ENCODE data around the gene PIGB.
A peak's percentile ranks its signal among the peaks of the same experiment; 100 is the strongest.
"Not testable (repeated sequence)": the region's sequence is repeated elsewhere in the genome, so short reads cannot be mapped to it uniquely, and the experiment has no call there.

Gene PIGB

DNA sequence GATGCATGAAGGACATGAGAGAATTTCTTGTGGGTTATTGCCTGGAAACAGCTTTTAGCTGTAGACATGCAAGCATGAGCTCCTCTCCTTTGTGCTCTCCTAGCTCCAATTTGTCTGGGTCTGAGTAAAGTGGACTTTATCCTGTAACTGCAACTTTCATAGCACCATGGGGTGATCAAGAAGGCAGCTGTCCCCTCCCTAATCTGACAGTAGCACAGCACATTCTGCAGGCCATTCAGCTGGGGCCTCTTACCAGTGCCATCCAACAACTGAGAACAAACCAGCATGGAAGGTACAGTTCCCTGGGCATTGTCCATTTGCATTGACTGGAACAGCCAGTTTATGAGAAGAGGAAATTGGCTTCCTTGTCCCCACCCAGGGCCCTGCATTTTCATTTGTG, 21.7 kb upstream of the PIGB start:
- DNase-seq (ENCODE audit: low read depth, low spot score) = no peak

DNA sequence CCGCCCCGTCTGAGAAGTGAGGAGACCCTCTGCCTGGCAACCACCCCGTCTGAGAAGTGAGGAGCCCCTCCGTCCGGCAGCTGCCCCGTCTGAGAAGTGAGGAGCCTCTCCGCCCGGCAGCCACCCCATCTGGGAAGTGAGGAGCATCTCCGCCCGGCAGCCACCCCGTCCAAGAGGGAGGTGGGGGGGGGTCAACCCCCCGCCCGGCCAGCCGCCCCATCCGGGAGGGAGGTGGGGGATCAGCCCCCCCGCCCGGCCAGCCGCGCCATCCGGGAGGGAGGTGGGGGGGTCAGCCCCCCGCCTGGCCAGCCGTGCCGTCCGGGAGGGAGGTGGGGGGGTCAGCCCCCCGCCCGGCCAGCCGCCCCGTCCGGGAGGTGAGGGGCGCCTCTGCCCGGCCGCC, 16.2 kb upstream of the PIGB start:
- not testable (repeated sequence) for DNase-seq (ENCODE audit: low read depth, low spot score)

DNA sequence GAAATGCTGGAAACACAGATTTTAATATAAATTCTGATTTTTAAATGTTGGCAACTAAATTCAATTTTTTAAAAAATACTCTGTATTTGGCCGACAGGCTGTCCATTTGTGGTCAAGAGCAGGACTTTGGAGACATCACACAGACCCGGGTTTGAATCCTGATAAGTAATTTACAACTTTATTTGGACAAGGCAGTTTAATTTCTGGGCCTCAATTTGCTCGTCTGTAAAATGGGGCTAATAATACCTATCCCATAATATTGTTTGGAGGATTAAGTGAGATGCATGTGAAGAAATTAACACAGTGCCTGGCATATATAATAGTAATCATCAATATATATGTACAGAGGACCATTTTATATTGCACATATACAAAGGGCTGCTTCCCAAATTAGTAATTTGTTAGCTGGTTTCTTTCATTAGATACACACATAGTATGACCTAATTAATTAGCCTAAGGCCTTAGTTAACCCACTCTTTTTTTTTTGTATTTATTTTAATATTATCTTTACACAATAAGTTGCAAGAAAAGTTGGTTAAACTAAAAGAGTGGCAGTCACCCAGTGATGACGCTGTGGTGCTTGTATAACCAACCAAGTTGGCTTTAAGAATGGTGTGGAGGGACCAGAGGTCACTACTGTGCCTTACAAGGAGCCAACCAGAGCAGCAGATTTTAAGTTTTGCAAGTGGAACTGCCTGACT, 665 bp downstream of the PIGB start:
- no peak for DNase-seq (ENCODE audit: low read depth, low spot score)

DNA sequence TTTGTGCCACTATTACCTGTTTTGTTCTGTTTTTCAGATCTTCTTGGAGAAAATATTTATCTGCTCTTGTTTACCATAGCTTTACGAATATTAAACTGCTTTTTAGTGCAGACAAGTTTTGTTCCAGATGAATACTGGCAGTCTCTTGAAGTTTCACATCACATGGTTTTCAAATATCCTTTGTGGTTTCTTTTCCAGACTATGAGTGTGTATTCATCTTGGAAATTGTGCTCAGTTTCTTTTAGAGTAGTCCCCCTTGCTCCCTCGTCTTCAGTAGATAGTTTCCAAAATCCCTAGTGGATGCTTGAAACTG, 1.2 kb downstream of the PIGB start:
- DNase-seq (ENCODE audit: low read depth, low spot score) = no peak

DNA sequence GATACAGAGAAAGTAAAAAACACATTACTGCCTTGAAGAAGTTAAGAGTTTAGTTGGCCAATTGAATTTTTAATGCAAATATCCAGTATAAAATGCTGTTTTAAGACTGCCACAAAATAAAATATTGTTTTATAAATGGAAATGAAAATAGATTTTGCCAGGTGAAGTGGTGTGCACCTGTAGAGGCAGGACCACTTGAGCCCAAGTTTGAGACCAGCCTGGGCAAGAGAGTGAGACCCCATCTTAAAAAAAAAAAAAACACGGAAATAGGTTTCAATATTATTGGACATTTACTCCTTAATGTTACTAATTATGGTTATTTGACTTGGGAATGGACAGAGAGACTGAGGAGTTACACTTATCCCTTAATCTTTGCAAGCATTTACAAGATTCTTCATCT, 1.9 kb downstream of the PIGB start:
- no peak for DNase-seq (ENCODE audit: low read depth, low spot score)

DNA sequence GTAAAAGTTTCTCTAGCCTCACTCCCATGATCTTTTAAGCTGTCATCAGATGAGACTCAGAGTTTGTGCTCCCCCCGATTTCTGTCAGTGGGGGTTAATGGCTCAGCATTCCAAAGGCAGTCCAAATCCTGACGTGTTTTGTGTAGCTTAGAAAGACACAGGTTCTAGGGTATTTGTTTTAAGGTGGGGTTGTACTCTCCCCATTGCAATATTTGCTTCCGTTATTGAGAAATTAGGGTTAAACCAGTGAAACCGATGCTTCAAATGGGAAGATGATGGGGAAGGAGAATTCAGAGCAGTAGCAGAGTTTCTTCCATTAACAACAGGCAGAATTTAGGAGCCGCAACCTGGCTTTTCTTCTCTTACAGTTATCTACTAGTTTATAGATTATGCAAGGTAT, 3.4 kb downstream of the PIGB start:
- no peak for DNase-seq (ENCODE audit: low read depth, low spot score)

DNA sequence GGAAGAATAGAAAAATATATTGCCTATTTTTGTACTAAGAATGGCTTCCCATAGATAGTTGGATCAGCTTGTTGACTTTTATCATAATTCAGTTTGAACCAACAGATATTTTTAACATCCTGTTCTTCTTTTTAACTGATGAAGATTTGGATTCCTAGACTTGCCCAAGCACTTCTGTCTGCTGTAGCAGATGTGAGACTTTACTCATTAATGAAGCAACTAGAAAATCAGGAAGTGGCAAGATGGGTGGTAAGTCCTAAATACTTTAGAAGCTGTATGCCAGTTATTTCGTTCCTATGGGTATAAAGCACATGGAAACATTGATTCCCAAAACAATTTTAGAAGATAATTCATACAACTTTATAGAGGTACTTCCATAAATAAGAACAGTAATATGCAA, 8.4 kb downstream of the PIGB start:
- DNase-seq (ENCODE audit: low read depth, low spot score) = no peak

DNA sequence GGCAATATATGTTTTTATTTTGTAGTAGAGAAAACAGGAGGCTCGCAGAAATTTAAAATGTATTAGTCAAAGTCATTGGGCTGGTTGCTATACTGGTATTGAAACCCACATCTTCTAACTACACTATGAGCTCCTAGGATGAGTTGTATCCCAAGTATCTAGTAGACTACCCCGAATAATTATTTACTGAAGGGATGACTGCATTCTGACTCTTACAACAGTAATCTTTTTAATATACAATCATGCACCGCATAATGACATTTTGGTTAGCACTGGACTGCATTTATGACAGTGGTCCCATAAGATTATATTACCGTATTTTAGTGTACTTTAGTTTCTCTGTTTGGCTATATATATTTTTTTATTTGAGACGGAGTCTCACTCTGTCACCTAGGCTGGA, 15.3 kb downstream of the PIGB start:
- no peak for DNase-seq (ENCODE audit: low read depth, low spot score)

DNA sequence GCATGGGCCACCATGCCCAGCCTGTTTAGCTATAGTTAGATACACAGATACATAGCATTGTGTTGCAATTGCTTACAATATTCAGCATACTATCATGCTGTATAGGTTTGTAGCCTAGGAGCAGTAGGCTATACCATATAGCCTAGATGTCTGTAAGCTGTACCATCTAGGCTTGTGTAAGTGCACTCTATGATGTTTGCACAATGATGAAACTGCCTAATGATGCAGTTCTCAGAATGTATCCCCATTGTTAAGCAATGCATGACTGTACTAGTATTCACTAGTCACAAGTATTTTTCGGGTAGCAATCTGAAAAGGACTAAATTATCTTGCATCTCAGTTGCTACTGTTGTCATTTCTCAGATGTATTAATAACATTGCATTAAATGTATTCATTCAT, 16.0 kb downstream of the PIGB start:
- DNase-seq (ENCODE audit: low read depth, low spot score) = no peak

DNA sequence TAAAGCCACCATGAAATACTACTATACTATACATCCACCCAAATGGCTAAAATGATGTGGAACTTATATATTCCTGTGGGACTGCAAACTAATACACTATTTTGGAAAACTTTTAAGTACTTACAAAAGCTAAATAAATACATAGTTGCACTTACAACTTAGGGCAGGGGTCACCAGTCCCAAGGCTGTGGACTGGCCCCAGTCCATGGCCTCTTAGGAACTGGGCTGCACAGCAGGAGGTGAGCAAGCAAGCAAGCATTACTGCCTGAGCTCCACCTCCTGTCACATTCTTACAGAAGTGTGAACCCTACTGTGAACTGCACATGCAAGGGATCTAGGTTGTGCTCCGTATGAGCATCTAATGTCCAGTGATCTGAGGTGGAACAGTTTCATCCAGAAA, 18.1 kb downstream of the PIGB start:
- DNase-seq (ENCODE audit: low read depth, low spot score) = no peak

DNA sequence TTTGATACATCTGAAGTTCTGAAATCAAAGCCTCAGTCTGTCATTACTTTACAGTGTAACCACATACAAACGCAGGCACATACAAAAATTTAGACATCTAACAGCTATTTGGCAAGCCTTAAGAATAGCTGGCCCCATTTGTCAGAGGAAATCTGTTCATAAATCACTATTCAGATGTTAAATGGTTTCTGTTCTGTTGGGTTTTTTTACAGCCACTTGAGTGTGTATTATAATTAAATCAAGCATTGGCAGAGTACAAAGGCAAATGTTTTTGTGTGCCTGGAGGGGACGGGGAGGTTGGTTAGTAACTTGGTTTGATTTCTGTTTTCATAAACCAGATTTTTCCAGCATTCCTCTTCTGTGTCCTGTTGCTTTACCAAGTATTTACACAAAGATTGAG, 24.1 kb downstream of the PIGB start:
- DNase-seq (ENCODE audit: low read depth, low spot score) = no peak

DNA sequence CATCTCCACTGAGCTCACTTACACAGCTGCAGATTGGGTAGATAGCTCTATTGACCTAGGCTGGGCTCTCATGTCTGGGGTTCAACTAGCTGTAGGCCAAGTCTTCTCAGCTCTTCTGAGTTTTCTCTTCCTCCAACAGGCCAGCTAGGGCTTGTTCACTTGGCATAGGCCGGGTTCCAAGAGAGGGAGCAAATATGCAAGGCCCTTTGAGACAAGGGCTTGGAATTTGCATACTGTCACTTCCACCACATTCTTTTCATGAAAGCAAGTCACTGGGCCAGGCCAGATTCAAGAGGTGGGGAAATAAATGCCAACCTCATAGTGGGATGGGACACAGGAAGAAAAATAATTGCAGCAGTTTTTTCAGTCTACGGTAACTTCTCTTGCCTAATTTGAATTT, 25.2 kb downstream of the PIGB start:
- DNase-seq (ENCODE audit: low read depth, low spot score) = peak; percentile 61

DNA sequence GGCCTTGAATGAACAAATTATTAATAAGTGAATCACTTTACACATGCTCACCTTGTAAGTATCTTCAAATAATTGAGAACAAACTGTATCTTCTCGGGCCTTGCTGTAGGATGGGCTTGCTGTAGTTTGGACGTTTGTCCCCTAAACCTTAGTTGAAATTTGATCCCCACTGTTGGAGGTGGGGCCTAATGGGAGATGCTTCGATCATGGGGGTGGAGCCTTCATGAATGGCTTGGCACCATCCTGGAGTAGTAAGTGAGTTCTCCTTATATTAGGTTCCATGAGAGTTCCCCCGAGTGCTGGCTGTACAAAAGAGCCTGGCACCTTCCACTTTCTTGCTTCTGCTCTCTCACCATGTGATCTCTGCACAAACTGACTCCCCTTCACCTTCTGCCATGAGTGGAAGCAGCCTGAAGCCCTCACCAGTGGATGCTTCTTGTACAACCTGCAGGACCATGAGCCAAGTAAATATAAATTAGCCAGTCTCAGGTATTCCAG, 29.3 kb downstream of the PIGB start:
- DNase-seq (ENCODE audit: low read depth, low spot score) = peak; percentile 29

DNA sequence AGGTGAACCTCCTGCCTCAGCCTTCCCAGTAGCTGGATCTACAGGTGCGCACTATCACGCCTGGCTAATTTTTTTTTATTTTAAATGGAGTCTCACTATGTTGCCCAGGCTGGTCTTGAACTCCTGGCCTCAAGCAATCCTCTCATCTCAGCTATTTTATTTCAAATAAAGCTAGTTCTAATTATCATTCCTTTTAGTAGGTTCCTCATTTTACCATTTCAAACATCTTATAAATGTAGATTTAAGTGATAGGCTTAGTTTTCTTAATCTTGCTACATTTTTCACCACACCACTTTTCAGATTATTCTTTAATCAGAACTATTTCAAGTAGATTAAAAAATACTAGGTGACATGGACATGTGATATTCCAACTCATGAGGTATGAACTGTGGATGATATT, 30.3 kb downstream of the PIGB start:
- no peak for DNase-seq (ENCODE audit: low read depth, low spot score)

DNA sequence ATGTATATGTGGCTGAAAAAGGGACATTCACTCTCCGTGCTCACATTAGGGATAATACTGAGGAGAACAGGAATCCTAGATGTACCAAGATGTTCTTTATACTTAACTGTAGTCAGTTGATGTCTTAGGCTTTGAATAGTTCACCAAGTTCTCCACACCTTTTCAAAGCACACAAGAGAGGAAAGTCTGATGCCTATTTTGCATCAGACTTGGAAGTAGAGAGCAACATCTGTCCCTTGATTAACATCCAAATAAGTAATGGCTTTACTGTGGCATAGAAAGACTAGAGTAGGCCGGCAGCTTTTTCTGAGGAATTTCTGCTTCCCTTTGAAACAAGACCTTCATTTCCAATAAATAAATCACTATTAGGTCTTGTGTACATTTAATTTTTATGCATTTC, 34.0 kb downstream of the PIGB start:
- no peak for DNase-seq (ENCODE audit: low read depth, low spot score)

DNA sequence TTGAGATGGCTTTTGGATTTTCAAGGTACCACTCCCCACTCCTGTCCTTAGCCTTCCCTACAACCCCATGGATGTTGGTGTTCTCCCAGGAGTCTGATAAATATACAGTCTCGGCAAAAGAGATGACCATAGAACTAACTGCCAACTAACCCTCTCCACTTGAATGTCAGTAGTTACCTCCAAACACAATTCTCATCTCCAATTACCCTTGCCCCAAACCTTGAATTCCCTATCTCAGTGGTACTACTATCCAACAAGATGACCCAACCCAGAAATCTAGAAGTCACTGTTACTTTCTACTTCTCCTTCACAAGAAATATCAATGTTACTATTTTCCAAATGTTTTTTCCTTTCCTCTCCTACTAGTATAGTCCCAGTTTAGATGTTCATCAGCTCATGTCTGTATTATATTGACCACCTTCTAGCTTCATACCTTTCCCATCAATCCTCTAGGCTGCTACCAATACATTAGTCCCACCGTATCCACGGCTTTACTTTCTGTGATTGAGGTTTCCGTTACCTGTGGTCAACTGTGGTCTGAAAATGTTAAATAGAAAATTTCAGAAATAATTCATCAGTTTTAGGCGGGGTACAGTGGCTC, 38.1 kb downstream of the PIGB start:
- DNase-seq (ENCODE audit: low read depth, low spot score) = no peak

DNA sequence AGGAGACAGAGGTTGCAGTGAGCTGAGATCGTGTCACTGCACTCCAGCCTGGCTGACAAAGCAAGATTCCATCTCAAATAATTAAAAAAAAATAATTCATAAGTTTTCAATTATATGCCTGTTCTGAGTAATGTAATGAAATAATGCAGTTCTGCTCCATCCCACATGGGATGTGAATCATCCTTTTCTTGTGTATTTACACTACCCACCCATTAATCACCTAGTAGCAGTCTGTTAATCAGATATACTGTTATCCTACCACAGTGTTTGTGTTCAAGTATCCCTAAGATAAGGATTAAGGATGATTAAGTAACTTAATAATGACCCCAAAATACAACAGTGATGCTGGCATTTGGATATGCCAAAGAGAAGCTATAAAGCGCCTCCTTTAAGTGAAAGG, 38.8 kb downstream of the PIGB start:
- DNase-seq (ENCODE audit: low read depth, low spot score) = no peak

DNA sequence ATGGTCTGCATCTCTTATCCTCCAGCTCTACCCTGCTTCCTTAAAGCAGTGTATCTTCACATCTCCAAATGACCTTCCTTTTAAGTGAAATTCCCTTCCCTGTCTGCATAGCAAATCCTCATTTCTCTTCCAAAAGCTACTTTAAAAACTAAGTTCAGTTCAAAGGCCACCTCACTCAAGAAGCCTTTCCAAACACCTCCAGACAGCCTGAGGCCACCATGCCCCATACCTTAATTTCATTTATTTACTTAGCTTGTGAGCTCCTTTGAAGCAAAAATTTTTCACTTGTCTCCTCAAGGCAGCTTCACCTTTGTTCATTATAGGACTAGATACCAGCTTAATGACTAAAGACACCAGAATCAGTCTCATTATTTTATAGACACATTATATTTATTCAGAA, 39.4 kb downstream of the PIGB start:
- no peak for DNase-seq (ENCODE audit: low read depth, low spot score)

DNA sequence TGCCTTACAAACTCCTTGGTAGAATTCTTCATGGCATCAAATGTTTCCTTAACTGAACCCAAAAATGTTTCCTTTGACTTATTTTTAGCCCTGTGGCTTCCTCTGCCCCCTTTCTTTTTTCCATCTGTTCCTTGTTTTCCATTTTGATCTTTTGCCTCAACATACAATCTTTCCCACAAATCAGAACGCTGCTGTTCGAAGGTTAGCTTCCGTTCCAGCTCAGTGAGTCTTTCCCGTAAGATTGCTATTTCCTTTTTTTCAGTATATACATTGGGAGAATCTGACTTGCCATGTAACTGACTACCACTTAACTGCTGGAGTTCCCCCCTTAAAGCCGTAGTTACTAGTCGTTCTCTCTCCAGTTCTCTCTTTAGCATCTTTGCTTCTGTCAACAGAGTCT, 41.2 kb downstream of the PIGB start:
- no peak for DNase-seq (ENCODE audit: low read depth, low spot score)

DNA sequence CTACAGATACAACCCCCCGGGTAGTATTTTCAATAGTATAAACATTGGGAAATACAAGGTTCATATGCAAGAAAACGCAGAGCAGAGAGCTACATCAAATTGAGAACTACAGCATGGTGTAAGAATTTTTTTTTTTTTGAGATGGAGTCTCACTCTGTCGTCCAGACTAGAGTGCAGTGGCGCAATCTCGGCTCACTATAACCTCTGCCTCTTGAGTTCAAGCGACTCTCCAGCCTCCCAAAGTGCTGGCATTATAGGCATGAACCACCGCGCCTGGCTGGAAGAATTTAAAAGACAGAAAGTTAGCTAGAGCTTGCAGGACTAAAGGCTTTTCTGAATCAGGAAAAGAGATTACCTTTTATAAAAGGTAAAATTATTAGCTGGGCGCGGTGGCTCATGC, 42.0 kb downstream of the PIGB start:
- no peak for DNase-seq (ENCODE audit: low read depth, low spot score)

DNA sequence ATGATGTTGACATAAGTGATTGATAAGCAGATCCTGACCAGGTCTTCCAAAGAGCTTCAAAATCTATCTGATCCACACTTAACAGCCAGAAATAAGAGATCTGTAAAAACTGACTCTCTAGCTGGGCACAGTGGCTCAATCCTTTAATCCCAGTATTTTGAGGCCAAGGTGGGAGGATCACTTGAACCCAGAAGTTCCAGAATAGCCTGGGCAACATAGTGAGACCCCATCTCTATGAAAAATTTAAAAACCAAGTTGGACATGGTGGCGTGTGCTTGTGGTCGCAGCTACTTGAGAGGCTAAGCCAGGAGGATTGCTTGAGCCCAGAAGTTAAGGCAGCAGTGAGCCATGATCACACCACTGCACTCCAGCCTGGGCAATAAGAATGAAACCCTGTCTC, 43.6 kb downstream of the PIGB start:
- no peak for DNase-seq (ENCODE audit: low read depth, low spot score)

DNA sequence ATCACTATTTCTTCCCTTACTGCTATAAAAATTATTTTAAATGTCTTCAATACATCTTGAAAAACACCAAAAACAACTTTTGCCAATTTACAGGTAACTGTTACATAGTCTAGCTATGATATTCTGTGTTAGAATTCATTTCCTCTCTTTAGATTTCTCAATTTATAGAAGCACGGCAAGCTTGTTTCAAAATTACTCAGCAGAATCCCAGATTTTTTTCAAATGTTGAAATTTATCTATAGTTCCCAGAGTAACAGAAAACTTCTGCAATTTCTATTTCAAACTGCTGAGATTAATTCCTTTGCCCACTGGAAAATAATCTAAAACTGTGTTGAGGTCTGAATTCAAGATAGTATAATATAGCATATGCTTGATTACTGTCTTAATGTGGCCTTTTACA, 48.0 kb downstream of the PIGB start:
- DNase-seq (ENCODE audit: low read depth, low spot score) = no peak

DNA sequence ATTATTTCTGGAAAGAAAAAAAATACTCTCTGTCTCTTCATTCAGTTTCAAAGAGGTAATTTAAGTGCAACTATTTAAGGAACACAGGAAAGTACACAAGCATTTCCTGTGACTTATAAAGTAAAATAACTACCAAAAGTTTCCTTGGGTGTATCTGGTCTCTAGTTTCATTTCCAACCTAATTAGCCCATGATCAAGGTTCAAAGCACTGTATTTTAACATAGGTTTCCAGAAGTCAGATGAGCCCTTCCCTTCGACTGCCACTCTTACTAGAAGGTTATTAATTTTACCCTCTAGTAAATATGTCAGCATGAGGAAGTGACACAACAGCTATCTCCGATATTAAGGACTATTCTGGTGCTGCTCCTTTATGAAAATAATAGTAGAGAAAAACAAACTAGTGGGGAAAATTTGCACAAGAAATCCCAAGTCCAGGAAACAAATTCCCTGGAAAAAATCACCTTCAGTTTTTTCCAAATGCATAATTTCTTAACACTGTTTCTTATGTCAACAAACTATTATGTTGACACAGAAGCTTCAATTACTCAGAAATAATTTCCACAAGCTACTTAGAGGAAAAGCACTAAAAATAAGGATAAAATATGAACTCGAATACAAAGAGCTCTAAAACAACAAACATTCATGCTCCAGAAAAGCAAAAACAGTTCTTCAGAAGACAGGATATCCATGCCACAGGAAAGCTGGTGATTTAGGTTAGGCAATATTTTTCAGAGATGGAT, 53.8 kb downstream of the PIGB start:
- no peak for DNase-seq (ENCODE audit: low read depth, low spot score)
